HG03521 (cell line): ENCODE measurements around the gene TULP3.
A peak's percentile ranks its signal among the peaks of the same experiment; 100 is the strongest.

Experiments used
- ATAC-seq: cut with Tn5 transposase; IDR thresholded peaks from one replicate; pipeline ENCODE4 v1.9.1; 2021; ENCODE audit warnings: mild to moderate bottlenecking, moderate library complexity; ENCODE audit not compliant: unreplicated experiment

TULP3 gene

GRCh38 chr12:2925322-2925995, 34.8 kb downstream of the TULP3 start:
- no peak for ATAC-seq

DNA sequence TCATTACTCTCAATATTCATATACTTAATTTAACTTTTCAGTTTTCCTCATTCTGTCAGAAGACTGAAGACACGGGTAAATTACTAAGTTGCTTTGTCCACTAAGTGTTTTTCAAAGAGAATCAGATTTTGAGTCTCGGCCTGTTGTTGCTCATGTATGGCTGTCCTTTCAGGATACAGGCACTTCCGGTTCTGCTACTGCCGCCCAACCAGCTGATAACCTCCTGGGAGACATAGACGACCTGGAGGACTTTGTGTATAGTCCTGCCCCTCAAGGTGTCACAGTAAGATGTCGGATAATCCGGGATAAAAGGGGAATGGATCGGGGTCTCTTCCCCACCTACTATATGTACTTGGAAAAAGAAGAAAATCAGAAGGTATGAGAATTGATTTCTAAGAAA, 40.2 kb downstream of the TULP3 start:
- no peak for ATAC-seq

- no peak for ATAC-seq
These were observed 42.9 kb downstream of the TULP3 start for GRCh38 chr12:2933586-2933985.

GRCh38 chr12:2934371-2934770, 43.7 kb downstream of the TULP3 start:
- ATAC-seq: no peak

GRCh38 chr12:2936301-2936700, 45.6 kb downstream of the TULP3 start:
- ATAC-seq: no peak

- ATAC-seq: no peak
These were observed 46.8 kb downstream of the TULP3 start for GRCh38 chr12:2937500-2937899.

DNA sequence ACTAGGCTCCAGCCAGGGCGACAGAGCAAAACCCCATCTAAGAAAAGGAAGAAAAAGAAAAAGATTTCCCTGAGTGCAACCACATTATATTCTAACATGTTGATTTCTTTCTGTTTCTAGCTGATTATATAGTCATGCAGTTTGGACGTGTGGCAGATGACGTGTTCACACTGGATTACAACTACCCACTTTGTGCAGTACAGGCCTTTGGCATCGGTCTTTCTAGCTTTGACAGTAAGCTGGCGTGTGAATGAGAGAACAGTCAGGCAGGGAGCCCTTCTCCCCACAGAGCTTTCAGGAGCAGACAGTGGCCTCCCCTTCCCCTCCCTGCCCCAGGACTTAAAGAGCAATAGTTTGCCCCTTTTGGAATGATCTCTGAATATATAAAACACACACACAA, 48.5 kb downstream of the TULP3 start:
- no peak for ATAC-seq

GRCh38 chr12:2940564-2940963, 49.9 kb downstream of the TULP3 start:
- no peak for ATAC-seq

GRCh38 chr12:2941524-2941923, 50.8 kb downstream of the TULP3 start:
- no peak for ATAC-seq

DNA sequence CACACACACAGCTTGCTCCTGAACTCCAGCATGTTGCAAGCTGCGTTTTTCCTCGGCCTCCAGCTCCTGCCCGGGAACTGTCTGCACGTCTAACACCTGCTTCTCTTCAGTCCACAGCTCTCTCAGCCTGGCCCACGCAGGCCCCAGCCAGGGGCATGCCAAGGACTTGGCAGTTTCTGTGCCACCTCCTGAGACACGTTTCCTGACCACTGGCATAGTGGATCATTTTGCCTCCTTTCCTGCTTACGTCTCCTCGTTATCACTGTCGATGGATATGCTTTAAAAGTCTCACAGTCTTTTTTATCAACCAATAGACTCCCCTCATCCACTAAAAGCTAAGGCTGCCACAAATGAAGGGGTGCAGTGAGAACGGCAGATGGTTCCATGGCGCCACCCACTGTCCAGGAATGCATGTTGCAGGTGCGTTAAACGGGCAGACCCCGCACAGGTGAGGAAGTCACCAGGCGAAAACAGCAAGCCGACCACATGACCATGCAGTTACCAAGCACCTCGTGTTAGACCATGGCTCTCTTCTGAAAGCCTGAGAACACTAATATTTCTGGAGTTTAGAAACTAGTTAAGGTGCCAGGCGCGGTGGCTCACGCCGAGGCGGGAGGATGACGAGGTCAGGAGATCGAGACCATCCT, 53.8 kb downstream of the TULP3 start:
- ATAC-seq: no peak

- ATAC-seq: no peak
These were observed 58.7 kb downstream of the TULP3 start for GRCh38 chr12:2949411-2949810.

GRCh38 chr12:2955888-2956287, 65.2 kb downstream of the TULP3 start:
- ATAC-seq: no peak

GRCh38 chr12:2957816-2958431, 67.2 kb downstream of the TULP3 start:
- no peak for ATAC-seq

DNA sequence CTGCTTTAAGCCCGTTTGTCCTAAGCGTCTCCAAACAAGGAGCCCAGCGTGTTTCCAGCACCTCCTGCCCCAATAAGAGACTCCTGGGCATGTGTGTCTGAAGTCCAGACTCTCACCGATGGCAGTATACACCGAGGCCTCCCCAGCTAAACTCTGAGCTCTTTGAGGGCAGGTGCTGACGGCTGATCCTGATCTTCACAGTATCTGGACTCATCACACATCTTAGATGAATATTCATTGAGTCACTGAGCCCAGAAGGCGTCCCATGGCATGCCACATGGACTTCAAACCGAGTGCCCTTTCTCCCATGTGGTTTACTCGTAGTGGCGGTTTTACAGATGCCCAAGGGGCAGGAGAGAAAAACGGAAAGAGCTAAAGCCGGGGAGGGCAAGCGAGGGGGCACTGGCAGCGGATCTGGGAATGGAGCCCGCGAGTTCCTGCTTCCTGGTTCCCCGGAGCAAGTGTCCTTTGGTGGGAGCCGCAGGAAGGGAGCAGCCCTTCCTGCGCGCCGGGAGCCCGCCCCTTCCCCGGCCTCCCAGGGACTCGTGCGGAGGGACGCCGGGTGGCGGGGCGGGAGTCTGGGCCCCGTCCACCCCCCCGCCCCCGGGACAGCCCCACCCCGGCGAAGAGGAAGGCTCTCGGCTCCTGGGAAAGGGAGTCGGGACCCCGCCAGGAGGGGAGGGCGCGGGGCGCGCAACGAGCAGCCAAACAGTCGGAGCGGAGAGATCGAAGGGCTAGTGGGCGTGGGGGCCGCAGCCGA, 67.9 kb downstream of the TULP3 start:
- peak; percentile 10 for ATAC-seq

GRCh38 chr12:2959192-2959504, 68.5 kb downstream of the TULP3 start, which contains the start of gene TEAD4:
Gene TEAD4 (plus strand): TSS chr12:2959397.
- peak; percentile 42 for ATAC-seq

GRCh38 chr12:2959505-2960389, 69.1 kb downstream of the TULP3 start:
- peak; percentile 39 for ATAC-seq

DNA sequence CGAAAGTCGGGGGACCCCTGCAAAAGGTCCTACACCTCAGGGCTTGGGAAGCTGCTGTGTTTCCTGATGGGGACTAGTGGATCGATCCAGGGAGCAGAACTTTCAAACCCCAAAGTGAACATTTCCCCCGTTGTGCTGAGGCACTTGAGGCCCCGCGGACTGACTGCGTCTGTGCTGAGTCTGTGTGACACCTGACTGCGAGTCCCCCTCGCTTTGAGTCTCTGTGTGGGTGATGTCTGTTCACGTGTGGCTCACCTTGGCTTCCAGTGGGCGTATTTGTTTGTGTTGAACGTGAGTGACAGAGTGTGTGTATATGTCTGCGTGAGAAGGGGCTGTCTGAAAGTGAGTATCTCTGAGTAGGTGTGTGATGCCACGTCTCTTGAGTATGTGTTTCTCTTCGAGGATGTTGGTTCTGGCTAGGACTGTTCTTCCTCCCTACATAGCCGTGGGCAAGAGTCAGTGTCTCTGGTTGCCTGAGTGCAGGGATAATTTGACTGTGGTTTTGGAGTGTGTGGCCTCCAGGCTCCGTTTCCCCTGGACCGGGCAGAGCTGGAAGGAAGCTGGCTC, 69.8 kb downstream of the TULP3 start:
- no peak for ATAC-seq

GRCh38 chr12:2960996-2961616, 70.4 kb downstream of the TULP3 start:
- no peak for ATAC-seq

GRCh38 chr12:2961705-2962104, 71.0 kb downstream of the TULP3 start:
- no peak for ATAC-seq
